IMR-90 (cell line): ENCODE results near the gene MYOF. TPM values are rescaled to one million over a fixed set of nuclear protein-coding genes. Genes with fewer than 3 reads are reported as not detected.
A peak's percentile ranks its signal among the peaks of the same experiment; 100 is the strongest.

ENCODE experiments used
- ATAC-seq: fragments of 200-7000 bp; cut with Tn5 transposase; 2 replicates; pipeline ENCODE4 v1.9.1; 2020; ENCODE audit warnings: low read depth, mild to moderate bottlenecking, moderate library complexity
- BruUV-seq: library from RNA; stranded (reverse); fragments of 400-500 nt; replicated peaks from 2 replicates; lab custom pipeline; 2021; lab: Mats Ljungman, UMichigan
- CTCF ChIA-PET: fragments of 300-600 bp; formaldehyde crosslinking; extraction: SDS; loops from one replicate; lab custom pipeline; 2021; ENCODE audit warnings: antibody characterized with exemption; lab: Yijun Ruan, JAX
- POLR2A ChIA-PET: fragments of 300-600 bp; sonication (Branson Sonifier 250); formaldehyde crosslinking; loops from one replicate; lab custom pipeline; 2022; ENCODE audit warnings: antibody characterized with exemption; ENCODE audit not compliant: unreplicated experiment; lab: Charles Lee
- DNase-seq: peaks from one replicate; pipeline ENCODE4 v3.0.0; 2013
- H2AFZ ChIP-seq: replicated peaks from 2 replicates; pipeline ENCODE3; 2013; ENCODE audit warnings: low read length, mild to moderate bottlenecking; ENCODE audit not compliant: poor library complexity
- H2AK5ac ChIP-seq: 2 replicates; pipeline ENCODE4 v1.6.1; 2013; ENCODE audit warnings: low read depth, low read length, inconsistent platforms
- H2AK9ac ChIP-seq: replicated peaks from 2 replicates; pipeline ENCODE3; 2013; ENCODE audit warnings: mild to moderate bottlenecking, low read depth, low read length, moderate library complexity; ENCODE audit not compliant: poor library complexity
- H2BK120ac ChIP-seq: 2 replicates; pipeline ENCODE4 v1.6.1; 2013; ENCODE audit warnings: low read depth, low read length, inconsistent platforms
- H2BK15ac ChIP-seq: 3 replicates; pipeline ENCODE4 v1.6.1; 2013; ENCODE audit warnings: low read depth, low read length, inconsistent platforms
- H2BK20ac ChIP-seq: 2 replicates; pipeline ENCODE4 v1.6.1; 2013; ENCODE audit warnings: low read depth, mild to moderate bottlenecking, inconsistent platforms, low read length, moderate library complexity
- H2BK5ac ChIP-seq: 2 replicates; pipeline ENCODE4 v1.6.1; 2013; ENCODE audit warnings: mild to moderate bottlenecking, low read depth, low read length, inconsistent platforms; ENCODE audit not compliant: poor library complexity, severe bottlenecking
- H3K14ac ChIP-seq: replicated peaks from 2 replicates; pipeline ENCODE4 v1.6.1; 2013; ENCODE audit warnings: low read depth, low read length, inconsistent platforms
- H3K18ac ChIP-seq: 2 replicates; pipeline ENCODE4 v1.6.1; 2013; ENCODE audit warnings: low read depth, low read length, control low read depth
- H3K23ac ChIP-seq: 2 replicates; pipeline ENCODE4 v1.6.1; 2013; ENCODE audit warnings: low read depth, low read length, inconsistent platforms
- H3K27ac ChIP-seq: 2 replicates; pipeline ENCODE4 v1.5.1; 2013; ENCODE audit warnings: mild to moderate bottlenecking, control low read depth, low read length; ENCODE audit not compliant: insufficient read depth
- H3K27me3 ChIP-seq: 2 replicates; pipeline ENCODE4 v1.6.1; 2013; ENCODE audit warnings: low read length; ENCODE audit not compliant: control insufficient read depth, insufficient read depth
- H3K36me3 ChIP-seq: 2 replicates; pipeline ENCODE4 v1.6.1; 2013; ENCODE audit warnings: low read length, mixed read lengths; ENCODE audit not compliant: control insufficient read depth, insufficient read depth
- H3K4ac ChIP-seq: 2 replicates; pipeline ENCODE4 v1.6.1; 2013; ENCODE audit warnings: low read depth, low read length, inconsistent platforms
- H3K4me1 ChIP-seq: 2 replicates; pipeline ENCODE4 v1.6.1; 2013; ENCODE audit warnings: low read length, mixed read lengths; ENCODE audit not compliant: control insufficient read depth, insufficient read depth
- H3K4me2 ChIP-seq: 2 replicates; pipeline ENCODE4 v1.6.1; 2013; ENCODE audit warnings: low read depth, mild to moderate bottlenecking, control low read depth, low read length, moderate library complexity
- H3K4me3 ChIP-seq: 2 replicates; pipeline ENCODE4 v1.5.1; 2013; ENCODE audit warnings: low read depth, mild to moderate bottlenecking, control low read depth, low read length, moderate library complexity; ENCODE audit not compliant: insufficient read depth
- H3K56ac ChIP-seq: 2 replicates; pipeline ENCODE4 v1.6.1; 2013; ENCODE audit warnings: low read length, inconsistent platforms; ENCODE audit not compliant: insufficient read depth; ENCODE audit errors: extremely low read depth
- H3K79me1 ChIP-seq, 2 experiments: 2 replicates each; pipeline ENCODE4 v1.6.1; 2013; ENCODE audit warnings: low read length in 2 of 2, inconsistent platforms in 1 of 2, low read depth in 1 of 2
- H3K9ac ChIP-seq: 2 replicates; pipeline ENCODE4 v1.6.1; 2013; ENCODE audit warnings: low read depth, low read length, control low read depth
- H3K9me1 ChIP-seq: 2 replicates; pipeline ENCODE4 v1.6.1; 2013; ENCODE audit warnings: low read length, inconsistent platforms; ENCODE audit not compliant: insufficient read depth
- H3K9me3 ChIP-seq: 2 replicates; pipeline ENCODE4 v1.6.1; 2013; ENCODE audit warnings: low read length; ENCODE audit not compliant: control insufficient read depth, insufficient read depth
- H4K20me1 ChIP-seq: 2 replicates; pipeline ENCODE4 v1.6.1; 2013; ENCODE audit warnings: low read length, inconsistent platforms; ENCODE audit not compliant: insufficient read depth
- H4K5ac ChIP-seq: 2 replicates; pipeline ENCODE4 v1.6.1; 2013; ENCODE audit warnings: mild to moderate bottlenecking, low read depth, low read length, control low read depth
- H4K8ac ChIP-seq, 2 experiments: 2 replicates each; pipeline ENCODE4 v1.6.1; 2013; ENCODE audit warnings: low read depth in 2 of 2, low read length in 2 of 2, control low read depth in 1 of 2, inconsistent platforms in 1 of 2
- H4K91ac ChIP-seq: 2 replicates; pipeline ENCODE4 v1.6.1; 2013; ENCODE audit warnings: low read depth, low read length, inconsistent platforms; ENCODE audit not compliant: insufficient read depth
- BHLHE40 ChIP-seq: fragments of 150-350 bp; IDR thresholded peaks from 2 replicates; pipeline ENCODE4 v1.6.1; 2016; ENCODE audit warnings: mild to moderate bottlenecking, low read depth, low read length
- CEBPB ChIP-seq: IDR thresholded peaks from 2 replicates; pipeline ENCODE4 v1.6.1; 2012; ENCODE audit warnings: low read depth, low read length, improper control_type of control experiment
- CHD1 ChIP-seq: IDR thresholded peaks from 2 replicates; pipeline ENCODE4 v1.6.1; 2012; ENCODE audit warnings: low read depth, low read length, improper control_type of control experiment
- NFE2L2 ChIP-seq: fragments of 150-350 bp; IDR thresholded peaks from 2 replicates; pipeline ENCODE4 v1.6.1; 2016; ENCODE audit warnings: low read depth, mild to moderate bottlenecking, low read length
- POLR2A ChIP-seq: IDR thresholded peaks from 2 replicates; pipeline ENCODE4 v1.6.1; 2012; ENCODE audit warnings: mild to moderate bottlenecking, low read depth, low read length
- RCOR1 ChIP-seq: IDR thresholded peaks from 2 replicates; pipeline ENCODE4 v1.6.1; 2012; ENCODE audit warnings: mild to moderate bottlenecking, low read length, improper control_type of control experiment; ENCODE audit not compliant: insufficient replicate concordance
- USF2 ChIP-seq: fragments of 150-350 bp; IDR thresholded peaks from 2 replicates; pipeline ENCODE4 v1.6.1; 2017; ENCODE audit warnings: mild to moderate bottlenecking, antibody characterized with exemption, low read length, low read depth
- WGBS, 2 experiments: methylation state at CpG; one replicate each; pipeline versions ENCODE4 v1.1.5 to v1.1.7; 2013; ENCODE audit warnings: missing lambda C conversion rate in 2 of 2; ENCODE audit not compliant: insufficient read length in 1 of 2; ENCODE audit errors: extremely low coverage in 2 of 2; 5-methylcytosine and 5-hydroxymethylcytosine counted together
- dilution Hi-C: fragments of 300-500 bp; cut with HindIII; formaldehyde crosslinking; loops from one replicate; pipeline ENCODE4 v1.14.3; 2018; ENCODE audit warnings: low sequenced_read_pairs; ENCODE audit not compliant: unreplicated experiment
- in situ Hi-C: fragments of 300-500 bp; cut with MboI; formaldehyde crosslinking; loops from 3 replicates; pipeline ENCODE4 v1.14.3; 2019; ENCODE audit warnings: low sequenced_read_pairs, inconsistent platforms, mixed read lengths
- intact Hi-C: fragments of 100-400 bp; cut with micrococcal nuclease; formaldehyde crosslinking; loops from 2 replicates; pipeline ENCODE4 v1.10.0; 2022
- polyA plus RNA-seq, 3 experiments: library from polyadenylated mRNA; depleted of rRNA; stranded (reverse); fragments of >200 nt; gene quantifications; 2 replicates each; pipeline ENCODE4 v1.2.3, GENCODE V29; 2012; ENCODE audit warnings: low replicate concordance in 1 of 3
- total RNA-seq: library from RNA; depleted of rRNA; stranded (reverse); fragments of >200 nt; gene quantifications from 2 replicates; pipeline ENCODE4 v1.2.3, GENCODE V29; 2012

MYOF gene
- total and polyA plus RNA-seq, 2 of the 4 experiments (the other 2 are of a cell fraction) = 221 to 281 TPM

GRCh38 chr10:93378039-93378438, 104.1 kb downstream of the MYOF start:
- CTCF ChIA-PET = no interaction called here
- 0 out of 2 replicates have a peak overlapping the region, but pooled peaks have one; percentile 1 for H3K14ac ChIP-seq
- H3K36me3 ChIP-seq = peaks cover 40% of the 10 kb centered on the region
- no peak overlapping the region for H3K56ac ChIP-seq
- H3K23ac ChIP-seq = peak overlapping the region; percentile 41; the same call in 1 of the 2 replicates
- no peak overlapping the region for H3K4me3 ChIP-seq
- H3K18ac ChIP-seq = peak overlapping the region; percentile 36; the same call in 1 of the 2 replicates
- H2BK20ac ChIP-seq = no peak overlapping the region; the same call in 1 of the 2 replicates
- no peak overlapping the region for H2AK9ac ChIP-seq
- H3K4me2 ChIP-seq = no peak overlapping the region
- no peak overlapping the region for H2BK15ac ChIP-seq
- peak overlapping the region; percentile 87 for H2BK5ac ChIP-seq
- H4K20me1 ChIP-seq = no peaks in the 10 kb centered on the region
- in situ Hi-C loops = loop anchor here (5.0 kb wide), 1 partner anchor 104 kb away; the partner anchor contains the start of gene MYOF
- no peaks in the 10 kb centered on the region for H3K27me3 ChIP-seq
- H3K27ac ChIP-seq = peak overlapping the region; percentile 32; the same call in 1 of the 2 replicates
- WGBS, 2 experiments = no CpG with 5 or more reads among the region's 2 CpGs
- H3K9me1 ChIP-seq = peaks cover 16% of the 10 kb centered on the region
- intact Hi-C loops = loop anchor here (10.0 kb wide), 1 partner anchor 307 kb away; no protein-coding TSS in a partner anchor
- ATAC-seq (no peak), DNase-seq (no peak)
- H3K79me1 ChIP-seq = peaks cover 52 to 66% of the 10 kb centered on the region in 2 experiments
- peak overlapping the region; percentile 1; the same call in 1 of the 2 replicates for H3K4ac ChIP-seq
- 0 out of 4 replicates have a peak overlapping the region, but pooled peaks of 1 of the 2 experiments have one; percentile 52 for H4K8ac ChIP-seq
- H2AFZ ChIP-seq = no peak overlapping the region
- H3K9ac ChIP-seq = no peak overlapping the region
- dilution Hi-C loops = no loop called here
- no peak for TF ChIP-seq POLR2A
- no peak for TF ChIP-seq BHLHE40
- no peak for TF ChIP-seq USF2
- TF ChIP-seq NFE2L2 = no peak
- TF ChIP-seq RCOR1 = no peak
- no peak for TF ChIP-seq CEBPB
- no peak for TF ChIP-seq CHD1
- H2BK120ac ChIP-seq = peak overlapping the region; percentile 46; the same call in 1 of the 2 replicates
- POLR2A ChIA-PET = no interaction called here
- H2AK5ac ChIP-seq = no peak overlapping the region
- H3K4me1 ChIP-seq = peaks cover 16% of the 10 kb centered on the region
- H4K5ac ChIP-seq = peak overlapping the region; percentile 63; the same call in 1 of the 2 replicates
- no peaks in the 10 kb centered on the region for H3K9me3 ChIP-seq
- BruUV-seq = no TSS peak
- no peak overlapping the region for H4K91ac ChIP-seq
